NCI-H774 (cell line): ENCODE measurements around the gene GAGE12J.
"Not testable (repeated sequence)": the region's sequence is repeated elsewhere in the genome, so short reads cannot be mapped to it uniquely, and the experiment has no call there.

Source experiments
- DNase-seq: peaks from one replicate; lab custom pipeline; 2025; lab: John Stamatoyannopoulos, UW

Gene GAGE12J

DNA sequence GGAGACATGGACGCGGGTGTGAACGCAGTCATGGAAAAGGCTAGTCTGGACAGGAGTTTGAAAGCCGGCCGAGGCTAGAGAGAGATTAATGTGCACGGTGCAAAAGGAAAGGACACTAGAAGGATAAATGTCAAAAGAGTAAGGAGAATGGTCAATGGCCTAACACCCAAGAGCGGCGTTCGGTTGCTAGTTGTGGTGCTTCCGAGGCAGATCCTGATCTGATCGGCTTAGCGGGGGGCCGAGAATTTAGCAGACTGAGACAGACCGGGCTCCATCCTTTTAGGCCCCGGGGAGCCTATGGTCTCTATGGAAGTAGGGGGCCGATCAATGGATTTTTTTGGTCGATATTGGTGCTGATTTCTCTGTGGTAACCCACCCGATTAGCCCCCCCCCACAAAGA, 11.5 kb upstream of the GAGE12J start:
- no peak for DNase-seq

DNA sequence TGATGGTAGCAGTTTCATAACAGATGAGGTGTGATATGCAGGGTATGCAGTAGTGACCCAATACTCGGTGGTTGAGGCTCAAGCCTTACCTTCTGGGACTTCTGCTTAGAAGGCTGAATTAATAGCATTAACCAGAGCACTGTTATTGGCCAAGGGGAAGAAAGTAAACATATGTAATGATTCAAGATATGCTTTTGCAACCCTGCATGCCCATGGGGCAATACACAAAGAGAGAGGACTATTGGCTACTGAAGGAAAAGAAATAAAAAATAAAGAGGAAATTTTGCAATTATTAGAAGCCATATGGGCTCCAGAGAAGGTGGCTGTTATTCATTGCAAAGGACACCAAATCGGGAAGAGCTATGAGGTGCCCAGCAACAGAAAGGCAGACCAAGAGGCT, 9.7 kb upstream of the GAGE12J start:
- DNase-seq = no peak

DNA sequence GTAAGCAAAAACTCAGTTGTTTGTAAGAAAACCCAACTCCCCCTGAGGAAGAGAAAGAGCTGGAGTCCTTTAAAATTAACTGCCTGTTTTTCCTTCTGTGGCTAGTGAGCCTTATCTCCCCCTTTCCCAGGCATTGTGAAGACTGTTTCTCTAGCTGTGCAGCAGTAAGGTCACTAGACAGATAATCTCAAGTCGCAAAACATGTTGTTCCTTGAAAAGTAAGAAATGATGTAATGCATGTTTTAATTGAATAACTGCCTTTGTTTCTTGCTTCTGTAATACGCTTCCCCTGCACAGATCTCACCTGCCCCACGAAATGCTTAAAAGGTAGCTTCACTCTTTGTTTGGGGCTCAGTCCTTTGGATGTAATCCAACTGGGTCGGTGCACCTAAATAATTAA, 5.8 kb upstream of the GAGE12J start:
- no peak for DNase-seq

DNA sequence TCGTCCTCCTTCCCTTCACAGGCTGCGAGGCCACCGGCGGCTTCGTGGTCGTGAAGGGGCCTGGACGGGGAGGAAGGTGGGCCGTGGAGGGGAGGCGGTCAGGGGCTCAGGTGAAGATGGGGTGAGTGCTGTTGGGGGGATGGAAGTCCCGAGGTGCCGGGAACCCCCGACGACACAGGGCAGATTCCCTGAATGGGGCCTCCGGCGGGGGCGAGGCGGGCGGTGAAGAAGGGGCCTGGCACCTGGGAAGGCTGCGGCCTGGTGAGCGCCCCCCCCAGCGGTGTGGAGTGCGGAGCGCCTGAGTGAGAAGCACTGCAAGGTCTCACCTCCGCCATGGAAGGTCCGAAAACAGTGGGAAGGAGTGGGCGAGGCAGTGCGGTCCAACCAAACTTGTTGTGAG, 429 bp downstream of the GAGE12J start:
- DNase-seq = not testable (repeated sequence)

- not testable (repeated sequence) for DNase-seq
These were observed 1.9 kb downstream of the GAGE12J start for GRCh38 chrX:49323735-49324134.

DNA sequence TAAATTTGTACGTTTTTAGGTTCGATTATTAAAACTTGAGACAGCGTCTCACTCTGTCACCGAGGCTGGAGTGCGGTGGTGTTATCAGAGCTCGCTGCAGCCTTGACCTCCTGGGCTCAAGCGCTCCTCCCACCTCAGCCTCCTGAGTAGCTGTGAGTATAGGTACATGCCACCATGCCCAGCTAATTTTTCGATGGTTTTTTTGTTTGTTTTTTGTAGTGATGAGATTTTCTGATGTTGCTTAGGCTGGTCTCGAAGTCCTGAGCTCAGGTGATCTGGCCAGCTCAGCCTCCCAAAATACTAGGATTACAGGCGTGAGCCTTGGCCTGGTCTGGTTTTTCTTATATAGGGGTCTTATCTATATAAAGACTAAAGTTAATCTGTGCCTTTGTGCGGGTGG, 8.6 kb downstream of the GAGE12J start:
- DNase-seq = not testable (repeated sequence)

DNA sequence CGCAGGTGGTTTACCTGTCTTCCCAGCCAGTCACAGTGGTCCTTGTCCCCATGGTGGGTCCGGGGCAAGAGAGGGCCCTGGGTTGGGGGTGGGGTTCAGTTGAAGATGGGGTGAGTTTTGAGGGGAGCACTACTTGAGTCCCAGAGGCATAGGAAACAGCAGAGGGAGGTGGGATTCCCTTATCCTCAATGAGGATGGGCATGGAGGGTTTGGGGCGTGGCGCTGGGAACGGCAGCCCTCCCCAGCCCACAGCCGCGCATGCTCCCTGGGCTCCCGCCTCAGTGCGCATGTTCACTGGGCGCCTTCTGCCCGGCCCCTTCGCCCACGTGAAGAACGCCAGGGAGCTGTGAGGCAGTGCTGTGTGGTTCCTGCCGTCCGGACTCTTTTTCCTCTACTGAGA, 9.4 kb downstream of the GAGE12J start, which contains the start of gene GAGE13:
Gene GAGE13 (plus strand): TSS at position 301 of the 400 bp plus-strand sequence. CDS start 1,156 bp downstream, outside the sequence.
- DNase-seq = not testable (repeated sequence)

GRCh38 chrX:49331841-49332240, 10.0 kb downstream of the GAGE12J start:
- not testable (repeated sequence) for DNase-seq

DNA sequence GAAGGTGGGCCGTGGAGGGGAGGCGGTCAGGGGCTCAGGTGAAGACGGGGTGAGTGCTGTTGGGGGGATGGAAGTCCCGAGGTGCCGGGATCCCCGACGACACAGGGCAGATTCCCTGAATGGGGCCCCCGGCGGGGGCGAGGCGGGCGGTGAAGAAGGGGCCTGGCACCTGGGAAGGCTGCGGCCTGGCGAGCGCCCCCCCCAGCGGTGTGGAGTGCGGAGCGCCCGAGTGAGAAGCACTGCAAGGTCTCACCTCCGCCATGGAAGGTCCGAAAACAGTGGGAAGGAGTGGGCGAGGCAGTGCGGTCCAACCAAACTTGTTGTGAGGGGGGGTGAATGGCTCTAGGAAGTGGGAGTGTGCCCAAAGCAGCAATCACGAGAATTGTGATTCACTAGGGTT, 19.6 kb downstream of the GAGE12J start:
- DNase-seq = not testable (repeated sequence)

DNA sequence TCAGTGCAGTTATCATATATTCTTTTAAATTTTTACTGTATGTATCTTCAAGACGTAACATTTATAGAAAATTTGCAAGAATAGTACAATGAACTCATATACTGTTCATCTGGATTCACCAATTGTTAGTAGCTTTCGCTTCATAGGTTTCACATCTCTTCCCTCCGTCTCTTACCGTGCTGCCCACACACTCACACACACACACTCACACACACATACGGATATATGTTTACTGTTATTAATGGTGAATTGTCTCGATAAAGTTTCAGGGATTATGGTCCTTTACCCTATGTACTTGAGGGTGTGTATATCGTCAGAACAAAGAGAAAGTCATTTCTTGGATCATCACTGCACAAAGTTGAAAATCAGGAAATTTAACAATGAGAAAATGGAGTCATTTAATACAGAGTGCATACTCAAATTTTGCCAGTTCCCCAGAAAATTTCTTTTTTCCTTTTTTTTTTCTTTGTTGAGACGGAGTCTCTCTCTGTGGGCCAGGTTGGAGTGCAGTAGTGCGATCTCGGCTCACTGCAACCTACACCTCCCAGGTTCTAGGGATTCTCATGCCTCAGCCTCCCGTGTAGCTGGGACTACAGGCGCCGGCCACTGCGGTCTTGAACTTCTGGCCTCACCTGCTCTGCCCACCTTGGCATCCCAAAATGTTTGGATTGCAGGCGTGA, 22.8 kb downstream of the GAGE12J start:
- not testable (repeated sequence) for DNase-seq

DNA sequence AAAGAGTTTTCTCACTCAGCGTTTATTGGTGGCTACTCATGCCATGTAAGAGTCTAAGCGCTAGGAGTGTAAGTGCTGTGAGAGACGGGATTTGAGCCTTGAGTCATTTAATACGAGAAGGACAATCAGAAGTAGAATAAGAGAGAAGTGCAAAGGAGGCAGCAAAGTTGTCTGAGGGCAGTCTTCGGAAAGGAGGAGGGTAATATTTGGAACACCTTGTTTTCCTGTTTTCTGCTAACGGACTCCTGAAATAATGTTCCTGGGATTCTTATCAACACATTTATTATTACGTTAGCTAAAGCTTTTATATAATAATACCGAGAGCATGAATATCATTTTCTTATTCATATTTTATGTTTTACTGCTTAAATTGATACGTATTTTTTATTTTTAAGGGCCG, 23.6 kb downstream of the GAGE12J start:
- not testable (repeated sequence) for DNase-seq

- not testable (repeated sequence) for DNase-seq
These were observed 24.3 kb downstream of the GAGE12J start for GRCh38 chrX:49346150-49346549.
